Smooth muscle cell (in vitro differentiated cells): ENCODE measurements around the gene SNX13. TPM values are rescaled to one million over a fixed set of nuclear protein-coding genes. Genes with fewer than 3 reads are reported as not detected.

Experiments used
- DNase-seq: peaks from one replicate; lab custom pipeline; 2025; ENCODE audit not compliant: unreplicated experiment; lab: John Stamatoyannopoulos, UW
- H2AFZ ChIP-seq: fragments of 200-600 bp; sonication (generic); 2 replicates; pipeline ENCODE4 v1.6.0; 2016; ENCODE audit warnings: antibody characterized with exemption, low read depth, mild to moderate bottlenecking
- H3F3A ChIP-seq: fragments of 200-600 bp; sonication (generic); 2 replicates; pipeline ENCODE4 v1.6.0; 2017; ENCODE audit warnings: antibody characterized with exemption, low read depth
- H3K27ac ChIP-seq: fragments of 200-600 bp; sonication (generic); 2 replicates; pipeline ENCODE4 v1.5.1; 2016; ENCODE audit warnings: low read depth, mild to moderate bottlenecking
- H3K27me3 ChIP-seq: fragments of 200-600 bp; sonication (generic); 2 replicates; pipeline ENCODE4 v1.6.1; 2016; ENCODE audit warnings: low read depth, mild to moderate bottlenecking
- H3K36me3 ChIP-seq: fragments of 200-600 bp; sonication (generic); 2 replicates; pipeline ENCODE4 v1.5.1; 2016; ENCODE audit warnings: low read depth
- H3K4me1 ChIP-seq: fragments of 200-600 bp; sonication (generic); 2 replicates; pipeline ENCODE4 v1.5.1; 2016; ENCODE audit warnings: low read depth
- H3K4me2 ChIP-seq: fragments of 200-600 bp; sonication (generic); 2 replicates; pipeline ENCODE4 v1.6.0; 2016; ENCODE audit warnings: mild to moderate bottlenecking
- H3K4me3 ChIP-seq: fragments of 200-600 bp; sonication (generic); 2 replicates; pipeline ENCODE4 v1.5.1; 2016; ENCODE audit warnings: mild to moderate bottlenecking
- H3K79me2 ChIP-seq: fragments of 200-600 bp; sonication (generic); 2 replicates; pipeline ENCODE4 v1.6.0; 2016; ENCODE audit warnings: low read depth, mild to moderate bottlenecking
- H3K9ac ChIP-seq: fragments of 200-600 bp; sonication (generic); 2 replicates; pipeline ENCODE4 v1.6.0; 2016; ENCODE audit warnings: low read depth
- H3K9me3 ChIP-seq: fragments of 200-600 bp; sonication (generic); replicated peaks from 2 replicates; pipeline ENCODE4 v1.5.1; 2016; ENCODE audit warnings: low read depth
- H4K20me1 ChIP-seq: fragments of 200-600 bp; sonication (generic); 2 replicates; pipeline ENCODE4 v1.6.0; 2016; ENCODE audit warnings: low read depth
- WGBS: methylation state at CpG from one replicate; pipeline ENCODE4 v1.1.7; 2016; ENCODE audit warnings: low lambda C conversion rate; 5-methylcytosine and 5-hydroxymethylcytosine counted together
- polyA plus RNA-seq: library from polyadenylated mRNA; unstranded; fragments of >200 nt; fragmentation: Nextera tagmentation; extraction: Ambion mirVana; gene quantifications from 2 replicates; pipeline ENCODE4 v1.2.1, GENCODE V29; 2016
- total RNA-seq: library from RNA; depleted of rRNA; stranded (reverse); fragments of >200 nt; gene quantifications from 2 replicates; pipeline ENCODE4 v1.2.3, GENCODE V29; 2014
- TF ChIP-seq, protein P1 (sequence below): fragments of 200-600 bp; sonication (generic); IDR thresholded peaks from 2 replicates; pipeline ENCODE4 v1.5.1; 2017; ENCODE audit warnings: borderline replicate concordance, mild to moderate bottlenecking, antibody characterized with exemption; ENCODE audit not compliant: insufficient read depth, poor library complexity, severe bottlenecking

SNX13 gene
- total and polyA plus RNA-seq, 2 experiments from 2014 or later, result 17.0 to 59.6 TPM

DNA sequence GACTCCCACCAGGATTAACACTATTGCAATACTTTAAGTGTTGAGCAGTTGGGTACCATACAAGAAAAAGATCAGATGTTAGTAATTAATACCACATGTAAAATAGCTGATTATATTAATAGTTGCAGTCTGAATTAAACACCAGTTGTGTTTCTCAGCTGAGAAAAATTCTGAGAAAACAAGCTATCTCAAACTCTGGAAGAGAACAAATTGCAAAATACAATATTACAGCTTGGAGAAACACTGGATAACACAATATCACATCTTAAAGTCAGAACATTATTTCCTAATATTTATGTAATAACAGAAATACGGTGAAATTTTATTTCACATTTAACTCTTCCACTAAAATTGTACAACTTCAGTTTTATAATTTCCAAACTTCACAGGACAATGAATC is 9.2 kb downstream of the SNX13 start:
- Histone ChIP-seq H3K36me3 (no peaks in the 10 kb centered on the region), H3K4me2 (no peak overlapping the region), H3K9me3 (no peaks in the 10 kb centered on the region), H2AFZ (no peak overlapping the region), H3K4me1 (no peaks in the 10 kb centered on the region), H3F3A (no peaks in the 10 kb centered on the region), H3K27me3 (no peaks in the 10 kb centered on the region), H3K4me3 (no peak overlapping the region), H3K79me2 (peaks cover 99% of the 10 kb centered on the region), H3K9ac (no peak overlapping the region), H4K20me1 (peaks cover 97% of the 10 kb centered on the region), H3K27ac (no peak overlapping the region)
- no peak for DNase-seq
- 100% methylated on average over 1 of the region's 1 CpG for WGBS
- TF ChIP-seq, protein P1, sequence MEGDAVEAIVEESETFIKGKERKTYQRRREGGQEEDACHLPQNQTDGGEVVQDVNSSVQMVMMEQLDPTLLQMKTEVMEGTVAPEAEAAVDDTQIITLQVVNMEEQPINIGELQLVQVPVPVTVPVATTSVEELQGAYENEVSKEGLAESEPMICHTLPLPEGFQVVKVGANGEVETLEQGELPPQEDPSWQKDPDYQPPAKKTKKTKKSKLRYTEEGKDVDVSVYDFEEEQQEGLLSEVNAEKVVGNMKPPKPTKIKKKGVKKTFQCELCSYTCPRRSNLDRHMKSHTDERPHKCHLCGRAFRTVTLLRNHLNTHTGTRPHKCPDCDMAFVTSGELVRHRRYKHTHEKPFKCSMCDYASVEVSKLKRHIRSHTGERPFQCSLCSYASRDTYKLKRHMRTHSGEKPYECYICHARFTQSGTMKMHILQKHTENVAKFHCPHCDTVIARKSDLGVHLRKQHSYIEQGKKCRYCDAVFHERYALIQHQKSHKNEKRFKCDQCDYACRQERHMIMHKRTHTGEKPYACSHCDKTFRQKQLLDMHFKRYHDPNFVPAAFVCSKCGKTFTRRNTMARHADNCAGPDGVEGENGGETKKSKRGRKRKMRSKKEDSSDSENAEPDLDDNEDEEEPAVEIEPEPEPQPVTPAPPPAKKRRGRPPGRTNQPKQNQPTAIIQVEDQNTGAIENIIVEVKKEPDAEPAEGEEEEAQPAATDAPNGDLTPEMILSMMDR, result no peak

DNA sequence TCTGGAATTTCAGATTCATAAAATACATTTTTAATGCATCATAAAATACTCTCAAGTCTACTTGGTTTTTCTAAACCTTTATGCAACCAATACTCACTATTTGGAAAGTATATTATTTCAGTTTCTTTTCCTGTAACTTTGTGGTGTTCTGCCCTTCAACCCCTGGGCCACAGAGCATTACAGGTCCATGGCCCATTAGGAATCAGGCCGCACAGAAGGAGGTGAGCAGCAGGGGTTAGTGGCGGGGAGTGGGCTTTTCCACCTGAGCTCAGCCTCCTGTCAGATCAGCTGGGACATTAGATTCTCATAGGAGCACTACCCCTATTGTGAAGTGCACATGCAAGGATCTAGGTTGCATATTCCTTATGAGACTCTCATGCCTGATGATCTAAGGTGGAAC is 9.7 kb downstream of the SNX13 start:
- no peak for DNase-seq
- TF ChIP-seq, protein P1, result no peak
- H3K36me3 ChIP-seq, result no peaks in the 10 kb centered on the region
- 92% methylated on average over 2 of the region's 2 CpGs for WGBS
- no peaks in the 10 kb centered on the region for H3F3A ChIP-seq
- H3K79me2 ChIP-seq, result peaks cover 99% of the 10 kb centered on the region
- no peaks in the 10 kb centered on the region for H3K4me1 ChIP-seq
- H3K4me2 ChIP-seq, result no peak overlapping the region
- no peaks in the 10 kb centered on the region for H3K27me3 ChIP-seq
- H3K9ac ChIP-seq, result no peak overlapping the region
- H3K27ac ChIP-seq, result no peak overlapping the region
- no peak overlapping the region for H3K4me3 ChIP-seq
- H2AFZ ChIP-seq, result no peak overlapping the region
- no peaks in the 10 kb centered on the region for H3K9me3 ChIP-seq
- H4K20me1 ChIP-seq, result peaks cover 97% of the 10 kb centered on the region

DNA sequence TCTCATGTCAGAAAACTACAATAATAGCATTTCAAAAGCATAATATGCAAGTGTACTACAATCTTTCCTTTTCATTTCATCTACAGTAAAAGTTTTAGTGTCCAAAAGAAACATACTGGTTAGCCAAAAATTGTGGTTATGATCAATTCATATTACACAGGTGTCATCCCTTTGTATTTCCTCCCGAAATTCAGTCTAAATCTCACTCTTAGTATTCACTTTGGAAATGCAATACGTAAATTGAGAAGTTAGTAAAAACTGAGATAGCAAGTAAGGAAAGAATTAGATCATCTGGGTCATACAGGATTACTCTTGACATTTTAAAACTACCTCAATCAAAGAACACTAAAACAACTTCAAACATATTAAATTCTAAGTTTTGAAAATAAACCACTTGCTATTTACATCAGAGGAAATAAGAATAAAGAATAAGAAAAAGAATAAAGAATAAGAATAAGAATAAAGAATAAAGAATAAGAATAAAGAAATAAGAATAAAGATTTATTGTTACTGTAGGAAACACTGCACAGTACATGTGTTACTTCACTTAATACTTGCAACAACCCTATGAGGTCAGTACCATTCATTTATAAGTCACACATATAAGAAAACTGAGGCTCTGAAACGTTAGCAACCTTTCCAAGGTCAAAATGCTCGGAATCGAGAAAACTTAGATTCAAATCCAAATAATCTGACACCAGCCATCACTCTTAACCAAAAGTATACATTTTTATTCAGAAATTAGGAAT is 10.5 kb downstream of the SNX13 start:
- WGBS, result 93% methylated on average over 5 of the region's 5 CpGs
- Histone ChIP-seq H2AFZ (no peak overlapping the region), H3K4me2 (no peak overlapping the region), H3K27ac (no peak overlapping the region), H3K27me3 (no peaks in the 10 kb centered on the region), H3K79me2 (peaks cover 99% of the 10 kb centered on the region), H3K9ac (no peak overlapping the region), H3K4me3 (no peak overlapping the region), H3K4me1 (no peaks in the 10 kb centered on the region), H4K20me1 (peaks cover 98% of the 10 kb centered on the region), H3F3A (no peaks in the 10 kb centered on the region), H3K36me3 (no peaks in the 10 kb centered on the region), H3K9me3 (no peaks in the 10 kb centered on the region)
- TF ChIP-seq, protein P1, result no peak
- DNase-seq, result no peak

DNA sequence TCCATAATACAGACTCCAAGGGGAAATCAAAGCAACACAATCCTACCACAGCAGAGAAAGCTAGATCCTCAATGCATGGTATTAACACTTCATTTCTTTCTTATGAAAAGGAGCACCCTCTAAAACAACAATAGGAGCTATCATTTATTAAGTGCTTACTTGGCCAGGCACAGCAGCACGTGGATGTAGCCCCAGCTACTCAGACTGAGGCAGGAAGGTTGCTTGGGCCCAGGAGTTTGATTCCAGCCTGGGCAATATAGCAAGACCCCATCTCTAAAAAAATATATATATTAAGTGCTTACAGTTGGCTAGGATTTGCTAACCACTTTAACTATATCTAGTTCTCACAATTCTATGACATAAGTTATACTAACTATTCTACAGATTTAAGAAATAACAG is 12.2 kb downstream of the SNX13 start:
- H3K9ac ChIP-seq, result no peak overlapping the region
- no peaks in the 10 kb centered on the region for H3K27me3 ChIP-seq
- 88% methylated on average over 1 of the region's 1 CpG for WGBS
- no peaks in the 10 kb centered on the region for H3F3A ChIP-seq
- no peaks in the 10 kb centered on the region for H3K9me3 ChIP-seq
- H3K27ac ChIP-seq, result no peak overlapping the region
- H3K36me3 ChIP-seq, result no peaks in the 10 kb centered on the region
- no peak for DNase-seq
- no peak overlapping the region for H3K4me3 ChIP-seq
- TF ChIP-seq, protein P1, result no peak
- peaks cover 98% of the 10 kb centered on the region for H4K20me1 ChIP-seq
- peaks cover 99% of the 10 kb centered on the region for H3K79me2 ChIP-seq
- H2AFZ ChIP-seq, result no peak overlapping the region
- no peaks in the 10 kb centered on the region for H3K4me1 ChIP-seq
- H3K4me2 ChIP-seq, result no peak overlapping the region
